Measurements from ENCODE around the gene ADGRL3.

The ADGRL3 gene

GRCh38 chr4:61277785-61278760, 77.9 kb downstream of the ADGRL3 start:
- H3K27me3 ChIP-seq (ENCODE audit: low read length) = no peaks in the 10 kb centered on the region
- TF ChIP-seq EZH2phosphoT487 (conservative IDR thresholded peaks at IDR 0.05; ENCODE audit: low read length) = no peak
- TF ChIP-seq CTCF (IDR thresholded peaks at IDR 0.05; ENCODE audit: insufficient read depth, low read length, poor library complexity, severe bottlenecking) = no peak
- no peaks in the 10 kb centered on the region for H3K36me3 ChIP-seq (ENCODE audit: low read length)
- no peaks in the 10 kb centered on the region for H3K9me2 ChIP-seq (replicated peaks; ENCODE audit: insufficient read depth, low read length)
- H3F3A ChIP-seq (ENCODE audit: insufficient read depth) = no peaks in the 10 kb centered on the region
- no peak overlapping the region for H2AFZ ChIP-seq (ENCODE audit: low read depth, low read length, severe bottlenecking)
- no peak overlapping the region for H3K4me2 ChIP-seq (ENCODE audit: low read depth, low read length, poor library complexity, severe bottlenecking)
- H3K4me3 ChIP-seq (ENCODE audit: insufficient read depth, low read length, poor library complexity, severe bottlenecking) = no peak overlapping the region
- H4K20me1 ChIP-seq (ENCODE audit: low read depth, low read length) = no peaks in the 10 kb centered on the region
- no peak overlapping the region for H3K9ac ChIP-seq (ENCODE audit: low read length)
- H3K79me2 ChIP-seq (ENCODE audit: insufficient read depth, low read length) = no peaks in the 10 kb centered on the region
- H3K9me3 ChIP-seq (ENCODE audit: insufficient read depth, low read length) = no peaks in the 10 kb centered on the region
- H3K27ac ChIP-seq (ENCODE audit: low read depth, low read length) = no peak overlapping the region

- Histone ChIP-seq H3K36me3 (ENCODE audit: low read length) (no peaks in the 10 kb centered on the region), H3K9me2 (replicated peaks; ENCODE audit: insufficient read depth, low read length) (no peaks in the 10 kb centered on the region), H3K9me3 (ENCODE audit: insufficient read depth, low read length) (no peaks in the 10 kb centered on the region), H4K20me1 (ENCODE audit: low read depth, low read length) (no peaks in the 10 kb centered on the region), H3K27ac (ENCODE audit: low read depth, low read length) (no peak overlapping the region), H3K4me2 (ENCODE audit: low read depth, low read length, poor library complexity, severe bottlenecking) (no peak overlapping the region), H3K27me3 (ENCODE audit: low read length) (no peaks in the 10 kb centered on the region), H3F3A (ENCODE audit: insufficient read depth) (no peaks in the 10 kb centered on the region), H3K4me3 (ENCODE audit: insufficient read depth, low read length, poor library complexity, severe bottlenecking) (no peak overlapping the region), H3K79me2 (ENCODE audit: insufficient read depth, low read length) (no peaks in the 10 kb centered on the region), H3K9ac (ENCODE audit: low read length) (no peak overlapping the region), H2AFZ (ENCODE audit: low read depth, low read length, severe bottlenecking) (no peak overlapping the region)
- TF ChIP-seq CTCF (IDR thresholded peaks at IDR 0.05; ENCODE audit: insufficient read depth, low read length, poor library complexity, severe bottlenecking) = no peak
- TF ChIP-seq EZH2phosphoT487 (conservative IDR thresholded peaks at IDR 0.05; ENCODE audit: low read length) = no peak
These were observed 92.2 kb downstream of the ADGRL3 start for GRCh38 chr4:61292322-61292721.

- no peak overlapping the region for H3K4me2 ChIP-seq (ENCODE audit: low read depth, low read length, poor library complexity, severe bottlenecking)
- no peak overlapping the region for H2AFZ ChIP-seq (ENCODE audit: low read depth, low read length, severe bottlenecking)
- H3K9me3 ChIP-seq (ENCODE audit: insufficient read depth, low read length) = no peaks in the 10 kb centered on the region
- TF ChIP-seq EZH2phosphoT487 (conservative IDR thresholded peaks at IDR 0.05; ENCODE audit: low read length) (no peak), CTCF (IDR thresholded peaks at IDR 0.05; ENCODE audit: insufficient read depth, low read length, poor library complexity, severe bottlenecking) (no peak)
- no peak overlapping the region for H3K27ac ChIP-seq (ENCODE audit: low read depth, low read length)
- H3K9me2 ChIP-seq (replicated peaks; ENCODE audit: insufficient read depth, low read length) = no peaks in the 10 kb centered on the region
- H3K4me3 ChIP-seq (ENCODE audit: insufficient read depth, low read length, poor library complexity, severe bottlenecking) = no peak overlapping the region
- H3K79me2 ChIP-seq (ENCODE audit: insufficient read depth, low read length) = no peaks in the 10 kb centered on the region
- no peak overlapping the region for H3K9ac ChIP-seq (ENCODE audit: low read length)
- H4K20me1 ChIP-seq (ENCODE audit: low read depth, low read length) = no peaks in the 10 kb centered on the region
- H3F3A ChIP-seq (ENCODE audit: insufficient read depth) = no peaks in the 10 kb centered on the region
- H3K36me3 ChIP-seq (ENCODE audit: low read length) = no peaks in the 10 kb centered on the region
- H3K27me3 ChIP-seq (ENCODE audit: low read length) = no peaks in the 10 kb centered on the region
These were observed 93.7 kb downstream of the ADGRL3 start for GRCh38 chr4:61293707-61294400.
